ENCODE measurements around the gene SLC24A3.

DNA sequence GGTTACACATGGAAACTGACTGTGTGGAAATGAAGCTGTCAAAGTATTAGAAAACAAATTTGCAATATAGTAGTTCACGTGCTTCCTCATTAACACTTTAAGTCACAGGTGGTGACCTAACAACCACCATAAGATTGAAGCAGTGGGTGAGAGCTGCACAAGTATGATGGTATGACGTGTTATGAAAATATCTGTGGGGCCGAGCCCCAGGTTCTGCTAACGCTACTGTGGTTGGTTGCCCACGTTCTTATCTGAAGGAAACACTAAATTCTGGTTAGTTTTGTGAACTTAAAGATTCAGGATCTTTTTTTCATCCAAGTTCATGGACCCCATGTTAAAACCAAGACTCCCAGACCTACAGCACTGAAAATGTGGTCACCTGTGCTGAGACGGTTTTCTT lies 302.6 kb downstream of the SLC24A3 start:
- TF ChIP-seq POLR2AphosphoS5 (IDR thresholded peaks at IDR 0.05) (no peak), POLR2A (IDR thresholded peaks at IDR 0.05) (no peak)
- TF ChIP-seq, protein P1, sequence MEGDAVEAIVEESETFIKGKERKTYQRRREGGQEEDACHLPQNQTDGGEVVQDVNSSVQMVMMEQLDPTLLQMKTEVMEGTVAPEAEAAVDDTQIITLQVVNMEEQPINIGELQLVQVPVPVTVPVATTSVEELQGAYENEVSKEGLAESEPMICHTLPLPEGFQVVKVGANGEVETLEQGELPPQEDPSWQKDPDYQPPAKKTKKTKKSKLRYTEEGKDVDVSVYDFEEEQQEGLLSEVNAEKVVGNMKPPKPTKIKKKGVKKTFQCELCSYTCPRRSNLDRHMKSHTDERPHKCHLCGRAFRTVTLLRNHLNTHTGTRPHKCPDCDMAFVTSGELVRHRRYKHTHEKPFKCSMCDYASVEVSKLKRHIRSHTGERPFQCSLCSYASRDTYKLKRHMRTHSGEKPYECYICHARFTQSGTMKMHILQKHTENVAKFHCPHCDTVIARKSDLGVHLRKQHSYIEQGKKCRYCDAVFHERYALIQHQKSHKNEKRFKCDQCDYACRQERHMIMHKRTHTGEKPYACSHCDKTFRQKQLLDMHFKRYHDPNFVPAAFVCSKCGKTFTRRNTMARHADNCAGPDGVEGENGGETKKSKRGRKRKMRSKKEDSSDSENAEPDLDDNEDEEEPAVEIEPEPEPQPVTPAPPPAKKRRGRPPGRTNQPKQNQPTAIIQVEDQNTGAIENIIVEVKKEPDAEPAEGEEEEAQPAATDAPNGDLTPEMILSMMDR (IDR thresholded peaks at IDR 0.05): no peak

All from suprapubic skin (tissue), 4 donors.